ENCODE measurements around the gene HS3ST2.
"Not testable (repeated sequence)": the region's sequence is repeated elsewhere in the genome, so short reads cannot be mapped to it uniquely, and the experiment has no call there.

The HS3ST2 gene

DNA sequence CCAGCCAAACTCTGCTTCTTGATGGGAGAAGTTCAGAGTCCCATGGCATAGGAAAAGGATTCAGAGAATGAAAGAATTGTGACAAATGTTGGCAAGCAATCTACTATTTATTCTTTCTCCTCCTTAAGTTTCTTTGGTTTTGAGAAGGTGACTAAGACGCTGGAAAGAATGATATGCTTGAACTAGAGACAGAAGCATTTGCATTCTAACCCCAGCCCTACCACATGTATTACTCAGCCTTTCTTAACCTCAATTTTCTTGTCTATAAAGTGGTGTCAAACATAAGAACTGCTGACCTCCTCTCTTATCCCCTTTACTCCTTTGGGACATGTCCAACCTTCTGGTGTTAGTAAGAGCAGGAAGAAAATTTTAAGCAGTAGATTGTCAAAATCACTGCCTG, 124.7 kb downstream of the HS3ST2 start:
- no peak for DNase-seq

DNA sequence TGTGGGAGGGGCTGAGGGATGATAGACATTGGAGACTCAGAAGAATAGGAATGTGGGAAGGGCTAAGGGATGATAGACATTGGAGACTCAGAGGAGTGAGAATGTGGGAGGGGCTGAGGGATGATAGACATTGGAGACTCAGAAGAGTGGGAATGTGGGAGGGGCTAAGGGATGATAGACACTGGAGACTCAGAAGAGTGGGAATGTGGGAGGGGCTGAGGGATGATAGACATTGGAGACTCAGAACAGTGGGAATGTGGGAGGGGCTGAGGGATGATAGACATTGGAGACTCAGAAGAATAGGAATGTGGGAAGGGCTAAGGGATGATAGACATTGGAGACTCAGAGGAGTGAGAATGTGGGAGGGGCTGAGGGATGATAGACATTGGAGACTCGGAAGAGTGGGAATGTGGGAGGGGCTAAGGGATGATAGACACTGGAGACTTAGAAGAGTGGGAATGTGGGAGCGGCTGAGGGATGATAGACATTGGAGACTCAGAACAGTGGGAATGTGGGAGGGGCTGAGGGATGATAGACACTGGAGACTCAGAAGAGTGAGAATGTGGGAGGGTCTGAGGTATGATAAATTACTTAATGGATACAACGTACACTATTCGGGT, 125.9 kb downstream of the HS3ST2 start:
- DNase-seq, result not testable (repeated sequence)

DNA sequence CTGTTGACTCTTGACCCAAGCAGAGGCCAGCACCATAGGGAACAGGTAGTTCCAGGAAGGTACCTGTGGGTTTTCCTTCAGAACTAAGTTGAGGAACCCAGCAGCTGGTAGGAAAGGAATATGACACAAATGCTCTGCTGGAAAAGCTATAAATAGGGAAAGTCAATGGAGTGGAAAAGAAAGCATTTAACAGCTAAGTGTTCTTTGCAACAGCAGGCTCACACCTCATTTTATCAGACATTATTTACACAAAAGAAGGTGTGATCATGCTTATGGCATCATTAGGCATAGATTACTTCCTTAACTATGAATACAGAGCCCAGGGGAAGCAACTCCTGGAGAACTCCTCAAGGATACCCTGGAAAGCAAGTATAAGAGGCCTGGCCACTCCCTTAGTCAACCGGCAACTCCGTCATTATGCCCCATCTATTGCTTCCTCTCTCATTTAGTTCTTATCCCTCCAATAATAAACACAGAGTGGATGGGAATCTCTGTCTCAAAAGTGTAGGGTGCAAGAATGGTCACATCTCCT, 128.1 kb downstream of the HS3ST2 start:
- no peak for DNase-seq

DNA sequence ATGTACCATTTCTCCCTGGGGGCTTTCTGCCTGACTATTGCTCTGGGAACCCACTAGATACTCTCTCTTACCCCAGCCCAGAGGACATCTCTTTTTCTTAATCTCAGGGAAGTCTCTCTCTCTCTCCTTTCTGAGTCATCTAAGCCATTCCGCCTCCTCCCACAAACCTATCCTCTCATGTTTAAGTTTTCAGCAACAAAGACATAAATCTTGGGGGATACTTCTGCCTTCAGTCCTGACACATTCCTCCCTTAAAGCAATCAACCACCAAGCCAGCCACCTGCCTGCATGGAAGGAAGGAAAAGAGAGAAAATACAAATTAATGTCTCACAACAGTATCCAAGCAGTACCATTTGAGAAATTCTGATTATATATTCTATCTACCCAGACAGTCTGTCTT, 128.8 kb downstream of the HS3ST2 start:
- no peak for DNase-seq

DNA sequence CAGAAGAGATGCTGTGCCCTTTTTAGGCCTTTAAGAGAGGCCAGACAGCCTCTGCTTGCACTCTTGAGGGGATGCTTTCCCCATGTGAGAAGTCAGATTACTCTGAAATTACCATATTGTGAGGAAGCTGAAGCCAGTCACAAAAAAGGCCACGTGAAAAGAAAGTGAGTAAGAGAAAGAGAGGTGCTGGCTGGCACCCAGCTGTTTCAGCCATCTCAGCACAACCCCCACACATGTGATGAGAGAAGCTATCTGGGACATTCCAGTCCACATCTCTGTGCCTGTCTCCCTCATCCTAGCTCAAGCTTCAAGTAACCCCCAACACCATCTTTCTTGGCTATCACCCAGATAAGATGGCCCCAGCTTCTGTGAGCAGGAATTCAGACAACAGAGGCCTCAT, 131.4 kb downstream of the HS3ST2 start:
- no peak for DNase-seq

DNA sequence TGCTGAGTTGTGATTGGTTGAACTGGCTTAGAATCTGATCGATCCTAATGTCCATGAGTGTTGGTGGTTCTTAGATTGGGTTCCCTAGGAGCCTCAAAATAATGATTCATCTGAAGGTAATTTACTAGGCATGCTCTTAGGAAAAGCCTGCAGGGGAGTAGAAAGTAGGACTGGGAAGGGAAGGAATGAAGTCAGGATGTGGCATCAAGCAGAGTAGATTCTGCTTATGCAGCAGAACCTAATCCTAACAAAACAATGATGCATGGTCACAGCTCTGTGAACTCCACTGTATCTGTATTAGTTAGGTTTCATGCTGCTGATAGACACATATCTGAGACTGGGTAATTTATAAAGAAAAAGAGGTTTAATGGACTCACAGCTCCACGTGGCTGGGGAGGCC, 132.5 kb downstream of the HS3ST2 start:
- no peak for DNase-seq

DNA sequence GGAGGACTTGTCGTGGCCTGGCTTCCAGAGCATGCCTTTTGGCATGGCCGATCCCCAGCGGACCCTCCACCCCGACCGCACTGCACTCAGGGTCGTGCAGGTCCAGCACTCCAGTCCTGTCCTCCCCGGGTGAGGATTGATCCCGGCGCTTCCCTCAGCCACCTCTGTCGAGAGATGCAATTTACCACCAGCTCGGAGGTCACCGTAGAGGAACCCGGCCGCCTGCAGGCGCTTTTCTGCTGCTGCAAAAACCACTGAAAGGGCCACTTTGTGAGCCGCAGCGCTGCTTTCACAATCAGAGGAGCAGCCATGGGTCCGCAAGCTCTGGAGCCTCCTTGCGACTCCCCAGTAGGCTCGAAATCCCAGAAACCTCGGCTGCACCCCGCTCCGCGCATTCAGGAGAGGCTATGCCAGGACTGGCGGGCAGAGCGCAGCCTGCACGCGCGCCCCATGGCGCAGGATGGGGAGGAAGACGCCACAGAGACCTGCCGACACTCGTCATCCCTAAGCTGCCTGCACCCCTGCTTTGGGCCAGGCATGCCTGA, 134.2 kb downstream of the HS3ST2 start:
- no peak for DNase-seq

DNA sequence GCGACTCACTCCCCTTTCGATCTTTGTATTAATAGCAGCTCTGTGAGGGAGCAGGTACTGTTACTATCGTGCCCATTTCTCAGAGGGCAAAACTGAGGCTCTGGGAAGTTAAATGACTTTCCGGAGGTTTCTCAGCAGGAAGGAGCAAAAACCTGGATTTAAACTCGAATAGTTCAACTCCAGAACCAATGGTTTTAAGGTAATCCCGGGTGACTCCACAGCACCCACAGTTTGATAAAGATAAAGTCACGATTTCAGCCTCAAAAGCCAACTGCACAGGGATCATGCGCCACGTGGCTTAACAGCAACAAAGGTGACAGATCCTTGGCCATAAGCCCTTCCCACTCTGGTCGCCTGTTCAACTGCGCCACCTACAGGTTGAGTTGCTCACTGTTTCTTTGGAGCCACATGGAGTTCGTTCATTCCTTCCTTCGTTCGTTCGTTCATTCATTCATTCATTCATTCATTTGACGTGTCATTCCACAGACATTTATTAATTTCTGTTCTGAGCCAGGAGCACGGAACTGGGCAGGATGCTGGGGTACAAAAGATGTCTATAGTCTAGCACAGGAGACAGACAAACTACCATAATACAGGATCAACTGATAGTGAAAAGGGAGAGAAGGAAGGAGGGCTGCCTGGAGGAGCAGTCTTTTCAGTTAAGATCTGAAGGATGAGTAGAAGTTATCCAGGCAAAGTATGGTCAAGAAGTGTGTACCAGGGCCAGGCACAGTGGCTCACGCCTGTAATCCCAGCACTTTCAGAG, 134.8 kb downstream of the HS3ST2 start:
- DNase-seq, result peak; percentile 40

DNA sequence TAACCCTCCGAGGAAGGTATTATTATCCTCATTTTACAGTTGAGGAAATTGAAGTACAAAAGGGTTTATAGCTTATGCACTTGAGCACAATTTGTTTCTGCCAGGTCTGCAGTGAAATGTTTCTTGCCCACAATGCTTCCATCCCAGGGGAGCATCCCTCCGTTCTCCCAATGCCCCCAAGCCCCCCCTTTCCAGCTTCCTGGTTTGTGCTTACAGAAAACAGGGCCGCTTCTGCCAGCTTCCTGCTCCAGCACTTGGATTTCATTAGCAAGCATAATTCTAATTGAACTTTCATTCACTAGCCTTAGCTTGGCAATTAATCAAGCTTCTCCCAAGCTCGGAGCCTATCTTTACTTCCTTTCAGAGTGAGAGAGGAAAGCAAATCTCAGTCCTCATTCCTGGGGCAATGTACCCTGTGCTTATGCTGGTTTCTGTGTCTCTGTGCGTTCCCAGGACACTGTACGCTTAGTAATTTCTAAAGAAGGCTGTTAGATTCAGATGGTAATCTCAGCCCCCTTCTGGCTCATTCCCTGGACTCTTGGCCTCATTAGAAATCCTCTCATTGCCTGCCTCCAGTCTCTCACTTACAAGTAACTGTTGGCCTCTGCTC, 141.6 kb downstream of the HS3ST2 start:
- DNase-seq, result no peak

DNA sequence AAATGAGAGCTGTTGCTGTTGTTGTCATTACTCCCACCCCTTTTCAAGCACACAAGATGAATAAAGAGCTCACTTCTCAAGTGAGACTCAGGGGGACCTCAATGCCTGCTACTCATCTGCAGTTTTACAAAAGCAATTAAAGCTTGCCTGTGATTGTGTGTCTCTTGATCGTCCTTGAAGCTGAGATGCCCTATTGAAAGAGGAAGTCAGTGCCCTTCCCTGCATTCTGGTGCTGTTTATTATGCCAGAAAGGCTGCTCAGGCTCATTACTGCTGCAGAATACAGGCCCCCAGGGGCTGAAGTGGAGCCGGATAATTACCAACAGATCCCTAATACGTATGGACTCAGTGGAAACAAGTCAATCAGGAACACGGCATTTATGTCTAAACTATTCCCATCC, 147.2 kb downstream of the HS3ST2 start:
- DNase-seq, result no peak

DNA sequence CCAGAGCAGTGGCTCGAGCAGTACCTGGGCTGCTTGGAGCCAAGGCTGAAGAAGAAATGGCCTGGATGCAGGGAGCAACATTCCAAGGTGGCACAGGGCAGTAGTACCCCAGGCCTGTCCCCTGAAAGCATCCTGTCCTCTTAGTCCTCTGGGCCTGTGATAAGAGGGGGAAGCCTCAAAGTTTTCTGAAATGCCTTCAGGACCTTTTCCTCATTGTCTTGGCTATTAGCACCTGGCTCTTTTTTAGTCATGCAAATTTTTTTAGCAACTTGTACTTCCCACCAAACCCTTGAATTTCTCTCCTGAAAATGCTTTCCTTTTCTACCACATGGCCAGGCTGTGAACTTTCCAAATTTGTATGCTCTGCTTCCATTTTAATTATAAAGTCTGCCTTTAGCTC, 148.9 kb downstream of the HS3ST2 start:
- DNase-seq, result no peak

Data from CD4-positive, alpha-beta T cell treated with Interleukin-15 for 1 hour (primary cell).